ENCODE data around the gene SORCS3. TPM values are rescaled to one million over a fixed set of nuclear protein-coding genes. Genes with fewer than 3 reads are reported as not detected.

Gene SORCS3
- total and polyA plus RNA-seq, 2 donors (not counting 1 experiment from before 2014, with no cell fraction given), result not detected

DNA sequence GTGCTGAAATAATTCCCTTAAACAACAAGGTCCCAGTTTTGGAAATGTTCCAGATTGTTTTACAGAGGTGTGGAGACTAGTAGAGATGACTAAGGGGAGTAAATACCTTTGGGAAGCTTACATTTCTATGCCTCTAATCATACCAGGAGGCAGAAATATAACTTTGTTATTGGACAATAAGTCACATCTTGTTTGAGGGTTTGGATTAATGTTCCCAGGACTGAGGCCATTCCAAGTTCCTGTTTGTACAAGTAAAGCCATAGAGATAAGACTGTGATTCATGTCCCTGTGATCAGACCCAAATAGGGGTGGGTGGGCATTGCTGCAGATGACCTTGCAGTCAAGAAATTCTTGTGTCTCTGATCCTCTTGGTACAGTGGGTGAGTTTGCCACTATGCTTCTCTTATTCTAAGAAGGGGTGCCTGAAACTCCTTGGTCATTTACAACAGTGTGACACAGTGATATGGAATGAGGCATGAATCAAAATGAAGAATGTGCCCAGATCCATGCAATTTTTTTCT, 508.3 kb downstream of the SORCS3 start:
- no peaks in the 10 kb centered on the region for H3K9me3 Mint-ChIP-seq (ENCODE audit: insufficient read depth)
- no peak overlapping the region for H3K27ac Mint-ChIP-seq
- peaks cover 0 to 4% (median 0%) of the 10 kb centered on the region in 3 donors for H3K9me3 ChIP-seq (ENCODE audit: control extremely low read depth in 1 of 3, control insufficient read depth in 2 of 3, insufficient read depth in 1 of 3, low read length in 2 of 3)
- no peaks in the 10 kb centered on the region for H4K20me1 ChIP-seq (ENCODE audit: control insufficient read depth, insufficient read depth, low read length, poor library complexity, severe bottlenecking)
- ATAC-seq (ENCODE audit: low read depth) (no peak), DNase-seq (no peak)
- H3K4me2 ChIP-seq (replicated peaks; ENCODE audit: low read depth, low read length, poor library complexity, severe bottlenecking), result no peak overlapping the region
- H3K36me3 ChIP-seq (replicated peaks in 1 of 2; ENCODE audit: control extremely low read depth in 1 of 2, control insufficient read depth in 1 of 2, extremely low read depth in 1 of 2, insufficient read depth in 2 of 2, low read length in 1 of 2), result no peaks in the 10 kb centered on the region
- H2AFZ ChIP-seq (ENCODE audit: insufficient read depth, low read depth, low read length, poor library complexity, severe bottlenecking), result no peak overlapping the region
- H3K79me2 ChIP-seq (ENCODE audit: control insufficient read depth, insufficient read depth, low read length), result no peaks in the 10 kb centered on the region
- no peaks in the 10 kb centered on the region for H3K27me3 Mint-ChIP-seq
- TF ChIP-seq, protein P1, sequence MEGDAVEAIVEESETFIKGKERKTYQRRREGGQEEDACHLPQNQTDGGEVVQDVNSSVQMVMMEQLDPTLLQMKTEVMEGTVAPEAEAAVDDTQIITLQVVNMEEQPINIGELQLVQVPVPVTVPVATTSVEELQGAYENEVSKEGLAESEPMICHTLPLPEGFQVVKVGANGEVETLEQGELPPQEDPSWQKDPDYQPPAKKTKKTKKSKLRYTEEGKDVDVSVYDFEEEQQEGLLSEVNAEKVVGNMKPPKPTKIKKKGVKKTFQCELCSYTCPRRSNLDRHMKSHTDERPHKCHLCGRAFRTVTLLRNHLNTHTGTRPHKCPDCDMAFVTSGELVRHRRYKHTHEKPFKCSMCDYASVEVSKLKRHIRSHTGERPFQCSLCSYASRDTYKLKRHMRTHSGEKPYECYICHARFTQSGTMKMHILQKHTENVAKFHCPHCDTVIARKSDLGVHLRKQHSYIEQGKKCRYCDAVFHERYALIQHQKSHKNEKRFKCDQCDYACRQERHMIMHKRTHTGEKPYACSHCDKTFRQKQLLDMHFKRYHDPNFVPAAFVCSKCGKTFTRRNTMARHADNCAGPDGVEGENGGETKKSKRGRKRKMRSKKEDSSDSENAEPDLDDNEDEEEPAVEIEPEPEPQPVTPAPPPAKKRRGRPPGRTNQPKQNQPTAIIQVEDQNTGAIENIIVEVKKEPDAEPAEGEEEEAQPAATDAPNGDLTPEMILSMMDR (IDR thresholded peaks at IDR 0.05), result no peak
- TF ChIP-seq EZH2 (IDR thresholded peaks at IDR 0.05; ENCODE audit: borderline replicate concordance, insufficient read depth, low read depth, low read length, poor library complexity, severe bottlenecking), result no peak
- CTCF ChIA-PET, result no interaction called here
- H3K27me3 ChIP-seq (replicated peaks in 1 of 4; ENCODE audit: control extremely low read depth in 1 of 4, control insufficient read depth in 3 of 4, insufficient read depth in 4 of 4, low read length in 3 of 4), result no peaks in the 10 kb centered on the region
- H3K9ac ChIP-seq (ENCODE audit: low read length), result no peak overlapping the region
- intact Hi-C loops (cut with micrococcal nuclease), result no loop called here
- no peak overlapping the region for H3K4me3 ChIP-seq (ENCODE audit: control extremely low read depth in 1 of 5, extremely low read depth in 1 of 5, insufficient read depth in 1 of 5, low read depth in 2 of 5, low read length in 4 of 5)
- no peaks in the 10 kb centered on the region for H3K4me1 ChIP-seq (ENCODE audit: control insufficient read depth in 2 of 2, insufficient read depth in 2 of 2, low read length in 2 of 2)
- POLR2A ChIA-PET, result no interaction called here
- H3K27ac ChIP-seq (ENCODE audit: low read length in 2 of 2), result no peak overlapping the region
- H3K4me3 Mint-ChIP-seq, result no peak overlapping the region
- H3K4me1 Mint-ChIP-seq, result no peaks in the 10 kb centered on the region

DNA sequence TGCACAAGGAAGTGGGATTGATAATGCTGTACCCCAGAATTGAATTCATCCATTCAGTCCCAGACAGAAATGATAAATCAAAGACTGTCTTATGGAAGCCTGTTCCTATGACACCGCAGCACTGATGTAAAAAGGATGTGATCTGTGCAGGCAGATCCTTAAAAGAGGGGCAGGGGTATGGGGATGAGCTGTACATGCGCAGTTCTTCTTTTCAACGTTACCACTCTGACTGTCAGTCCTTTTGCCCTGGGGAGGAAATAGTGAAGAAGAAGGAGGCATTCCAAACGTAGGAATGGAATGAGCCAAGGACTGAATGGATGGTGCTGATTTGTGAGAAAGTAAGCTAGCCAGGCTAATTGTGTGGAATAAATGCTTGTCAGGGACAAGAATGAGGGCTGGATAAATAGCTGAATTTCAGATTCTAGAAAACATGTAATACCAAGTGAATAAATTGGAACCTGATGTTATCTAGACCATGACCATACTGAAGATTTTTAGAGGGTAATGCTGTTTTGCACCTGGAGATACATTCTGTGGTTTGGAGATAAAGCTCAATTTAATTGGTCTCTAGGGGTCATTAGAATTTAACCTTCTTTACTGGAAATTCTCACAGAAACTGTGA, 509.3 kb downstream of the SORCS3 start:
- WGBS (ENCODE audit: insufficient coverage), result 73% methylated on average over 4 of the region's 4 CpGs
- Mint-ChIP-seq H3K4me1 (no peaks in the 10 kb centered on the region), H3K27me3 (no peaks in the 10 kb centered on the region), H3K9me3 (ENCODE audit: insufficient read depth) (peaks cover 3% of the 10 kb centered on the region), H3K27ac (no peak overlapping the region), H3K4me3 (no peak overlapping the region)
- Histone ChIP-seq H3K36me3 (replicated peaks in 1 of 2; ENCODE audit: control extremely low read depth in 1 of 2, control insufficient read depth in 1 of 2, extremely low read depth in 1 of 2, insufficient read depth in 2 of 2, low read length in 1 of 2) (no peaks in the 10 kb centered on the region), H3K9ac (ENCODE audit: low read length) (no peak overlapping the region), H3K79me2 (ENCODE audit: control insufficient read depth, insufficient read depth, low read length) (no peaks in the 10 kb centered on the region), H3K9me3 (ENCODE audit: control extremely low read depth in 1 of 3, control insufficient read depth in 2 of 3, insufficient read depth in 1 of 3, low read length in 2 of 3) (peaks cover 0 to 7% (median 0%) of the 10 kb centered on the region in 3 donors), H2AFZ (ENCODE audit: insufficient read depth, low read depth, low read length, poor library complexity, severe bottlenecking) (no peak overlapping the region), H3K27ac (ENCODE audit: low read length in 2 of 2) (no peak overlapping the region), H3K27me3 (replicated peaks in 1 of 4; ENCODE audit: control extremely low read depth in 1 of 4, control insufficient read depth in 3 of 4, insufficient read depth in 4 of 4, low read length in 3 of 4) (no peaks in the 10 kb centered on the region), H3K4me2 (replicated peaks; ENCODE audit: low read depth, low read length, poor library complexity, severe bottlenecking) (no peak overlapping the region), H3K4me1 (ENCODE audit: control insufficient read depth in 2 of 2, insufficient read depth in 2 of 2, low read length in 2 of 2) (no peaks in the 10 kb centered on the region), H3K4me3 (ENCODE audit: control extremely low read depth in 1 of 5, extremely low read depth in 1 of 5, insufficient read depth in 1 of 5, low read depth in 2 of 5, low read length in 4 of 5) (no peak overlapping the region), H4K20me1 (ENCODE audit: control insufficient read depth, insufficient read depth, low read length, poor library complexity, severe bottlenecking) (no peaks in the 10 kb centered on the region)
- POLR2A ChIA-PET, result no interaction called here
- CTCF ChIA-PET, result no interaction called here
- DNase-seq (no peak), ATAC-seq (ENCODE audit: low read depth) (no peak)
- intact Hi-C loops (cut with micrococcal nuclease), result no loop called here
- TF ChIP-seq, protein P1 (IDR thresholded peaks at IDR 0.05), result no peak
- no peak for TF ChIP-seq EZH2 (IDR thresholded peaks at IDR 0.05; ENCODE audit: borderline replicate concordance, insufficient read depth, low read depth, low read length, poor library complexity, severe bottlenecking)

Measured in B cell (primary cell).